ENCODE measurements around the gene BRI3BP.

DNA sequence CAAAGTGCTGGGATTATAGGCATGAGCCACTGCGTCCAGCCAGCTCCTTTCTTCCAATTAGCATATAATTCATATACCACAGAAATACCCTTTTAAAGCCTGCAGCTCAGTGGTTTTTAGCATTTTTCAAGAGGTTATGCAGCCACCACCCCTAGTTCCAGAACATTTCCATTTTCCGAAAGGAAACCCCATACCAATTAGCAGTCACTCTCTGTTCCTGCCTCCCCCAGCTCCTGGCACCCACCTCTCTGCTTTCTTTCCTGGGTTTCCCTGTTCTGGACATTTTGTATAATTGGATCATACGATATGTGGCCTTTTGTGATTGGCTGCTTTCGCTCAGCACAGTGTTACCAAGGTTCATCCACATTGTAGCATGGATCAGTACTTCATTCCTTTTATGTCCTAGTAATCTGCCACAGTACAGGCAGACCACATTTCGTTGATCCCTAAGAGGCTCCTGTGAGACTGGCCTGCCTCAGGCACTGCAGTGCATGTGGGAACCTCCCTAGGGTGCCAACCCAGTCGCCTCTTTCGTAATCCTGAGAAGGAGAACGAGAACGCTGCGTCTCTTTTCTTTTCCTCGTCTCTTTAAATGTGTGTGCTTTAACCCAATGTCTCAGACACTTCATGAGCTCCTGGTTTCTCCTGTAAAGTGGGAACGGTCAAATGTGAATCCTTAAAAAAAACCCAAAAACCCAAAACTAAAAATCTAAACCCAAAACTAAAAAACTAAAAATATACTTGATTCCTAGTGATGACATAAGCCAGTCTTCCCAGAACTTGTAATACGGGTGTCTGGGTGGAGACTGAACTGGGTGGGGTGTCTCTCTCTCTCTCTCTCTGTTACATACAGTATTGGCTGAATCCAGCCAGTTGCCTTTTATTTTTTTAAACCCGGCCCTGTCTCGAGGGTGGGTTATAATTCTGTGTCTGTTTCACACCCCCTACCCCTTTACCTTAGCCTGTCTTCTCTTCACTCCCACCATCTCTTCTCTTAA is 86.5 kb downstream of the BRI3BP start:
- TF ChIP-seq, protein P1, sequence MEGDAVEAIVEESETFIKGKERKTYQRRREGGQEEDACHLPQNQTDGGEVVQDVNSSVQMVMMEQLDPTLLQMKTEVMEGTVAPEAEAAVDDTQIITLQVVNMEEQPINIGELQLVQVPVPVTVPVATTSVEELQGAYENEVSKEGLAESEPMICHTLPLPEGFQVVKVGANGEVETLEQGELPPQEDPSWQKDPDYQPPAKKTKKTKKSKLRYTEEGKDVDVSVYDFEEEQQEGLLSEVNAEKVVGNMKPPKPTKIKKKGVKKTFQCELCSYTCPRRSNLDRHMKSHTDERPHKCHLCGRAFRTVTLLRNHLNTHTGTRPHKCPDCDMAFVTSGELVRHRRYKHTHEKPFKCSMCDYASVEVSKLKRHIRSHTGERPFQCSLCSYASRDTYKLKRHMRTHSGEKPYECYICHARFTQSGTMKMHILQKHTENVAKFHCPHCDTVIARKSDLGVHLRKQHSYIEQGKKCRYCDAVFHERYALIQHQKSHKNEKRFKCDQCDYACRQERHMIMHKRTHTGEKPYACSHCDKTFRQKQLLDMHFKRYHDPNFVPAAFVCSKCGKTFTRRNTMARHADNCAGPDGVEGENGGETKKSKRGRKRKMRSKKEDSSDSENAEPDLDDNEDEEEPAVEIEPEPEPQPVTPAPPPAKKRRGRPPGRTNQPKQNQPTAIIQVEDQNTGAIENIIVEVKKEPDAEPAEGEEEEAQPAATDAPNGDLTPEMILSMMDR (IDR thresholded peaks at IDR 0.05), result no peak
- TF ChIP-seq POLR2A (IDR thresholded peaks at IDR 0.05), result no peak
- no peak for TF ChIP-seq EP300 (IDR thresholded peaks at IDR 0.05)

Data from ovary (tissue), 3 donors.